ENCODE data around the gene BRINP2.

GRCh38 chr1:177132141-177132540 lies 38.6 kb upstream of the BRINP2 start:
- TF ChIP-seq CTCF (IDR thresholded peaks at IDR 0.05; ENCODE audit: insufficient read depth, low read length) (no peak), REST (IDR thresholded peaks at IDR 0.05; ENCODE audit: insufficient replicate concordance, low read depth) (no peak)

Measured in HL-60 (cell line).